AG10803 (cell line): Measurements from ENCODE around the gene LSM10.

Source experiments
- DNase-seq: peaks from one replicate; pipeline ENCODE4 v3.0.0; 2010; ENCODE audit warnings: low read depth
- H3K4me3 ChIP-seq: 2 replicates; pipeline ENCODE4 v1.5.1; 2011; ENCODE audit warnings: mild to moderate bottlenecking, low read length, control low read depth
- CTCF ChIP-seq: conservative IDR thresholded peaks from 2 replicates; pipeline ENCODE4 v1.5.1; 2011; ENCODE audit warnings: mild to moderate bottlenecking, low read length, control low read depth, inconsistent platforms

LSM10 gene

GRCh38 chr1:36352125-36352909, 45.4 kb downstream of the LSM10 start:
- TF ChIP-seq CTCF, result peak; percentile 24
- H3K4me3 ChIP-seq, result no peak overlapping the region
- peak; percentile 60 for DNase-seq

GRCh38 chr1:36351227-36351977, 46.3 kb downstream of the LSM10 start:
- DNase-seq, result peak; percentile 93
- TF ChIP-seq CTCF, result peak; percentile 1; the same call in 1 of the 2 replicates
- peak overlapping the region; percentile 25 for H3K4me3 ChIP-seq

- peak overlapping the region; percentile 25; the same call in 1 of the 2 replicates for H3K4me3 ChIP-seq
- DNase-seq, result peak; percentile 82
- TF ChIP-seq CTCF, result 0 out of 2 replicates have a peak, but pooled peaks have one; percentile 0
Measured at GRCh38 chr1:36350659-36351226, 47.0 kb downstream of the LSM10 start.

GRCh38 chr1:36349839-36350238, 47.9 kb downstream of the LSM10 start:
- H3K4me3 ChIP-seq, result no peak overlapping the region
- peak; percentile 42 for DNase-seq
- no peak for TF ChIP-seq CTCF

- TF ChIP-seq CTCF, result no peak
- no peak overlapping the region for H3K4me3 ChIP-seq
- peak; percentile 29 for DNase-seq
Measured at GRCh38 chr1:36349241-36349671, 48.5 kb downstream of the LSM10 start.

- DNase-seq, result no peak
- no peak for TF ChIP-seq CTCF
- H3K4me3 ChIP-seq, result no peak overlapping the region
Measured at GRCh38 chr1:36346741-36347370, 50.9 kb downstream of the LSM10 start.
